HG02884 (cell line): Measurements from ENCODE around the gene SETD2.
"Not testable (repeated sequence)": the region's sequence is repeated elsewhere in the genome, so short reads cannot be mapped to it uniquely, and the experiment has no call there.

Experiments used
- ATAC-seq: cut with Tn5 transposase; IDR thresholded peaks from one replicate; pipeline ENCODE4 v1.9.1; 2021; ENCODE audit warnings: mild to moderate bottlenecking, moderate library complexity; ENCODE audit not compliant: unreplicated experiment

SETD2 gene

DNA sequence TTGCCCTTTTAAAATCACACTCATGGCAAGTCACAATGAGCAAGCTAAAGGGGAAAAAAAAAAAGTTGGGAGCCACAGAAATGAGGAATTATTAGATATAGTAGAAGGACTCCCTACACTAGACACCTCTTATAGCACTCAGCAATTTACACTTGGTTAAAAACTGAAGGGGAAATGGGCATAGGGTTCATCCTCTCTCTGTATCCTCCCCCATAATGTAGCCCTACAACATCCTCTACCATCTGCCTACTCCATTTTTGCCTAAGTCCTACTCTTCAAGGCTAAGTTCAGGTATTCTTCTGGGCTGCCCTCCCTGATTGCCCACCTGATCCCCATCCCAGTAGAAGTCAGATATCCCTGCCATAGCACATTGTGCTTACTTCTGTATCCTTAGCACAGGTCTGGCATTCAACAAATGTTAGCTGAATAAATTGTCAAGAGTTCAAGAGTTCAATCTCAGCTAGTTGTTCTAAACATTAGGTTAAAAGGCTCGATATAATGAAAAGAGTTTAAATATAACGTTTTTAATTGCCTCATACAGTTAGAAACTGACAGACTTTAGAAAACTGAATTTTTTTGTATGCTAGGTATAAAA is 14.5 kb downstream of the SETD2 start:
- no peak for ATAC-seq

GRCh38 chr3:47145272-47145671 is 18.6 kb downstream of the SETD2 start:
- ATAC-seq = no peak

DNA sequence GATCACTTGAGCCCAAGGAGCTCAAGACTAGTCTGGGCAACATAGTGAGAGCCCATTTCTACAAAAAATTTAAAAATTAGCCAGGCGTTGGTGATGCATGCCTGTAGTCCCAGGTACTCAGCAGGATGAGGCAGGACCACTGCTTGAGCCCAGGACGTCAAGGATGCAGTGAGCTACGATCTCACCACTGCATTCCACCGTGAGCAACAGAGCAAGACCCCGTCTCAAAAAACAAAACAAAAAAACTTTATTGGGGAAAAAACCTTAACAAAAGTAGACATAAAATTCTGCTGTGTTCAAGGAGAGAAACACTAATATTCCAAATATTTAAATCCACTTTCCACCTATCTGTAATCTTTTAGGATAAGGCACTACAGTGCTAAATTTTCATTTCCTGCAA is 20.8 kb downstream of the SETD2 start:
- no peak for ATAC-seq

GRCh38 chr3:47142536-47142935 is 21.4 kb downstream of the SETD2 start:
- ATAC-seq = not testable (repeated sequence)

DNA sequence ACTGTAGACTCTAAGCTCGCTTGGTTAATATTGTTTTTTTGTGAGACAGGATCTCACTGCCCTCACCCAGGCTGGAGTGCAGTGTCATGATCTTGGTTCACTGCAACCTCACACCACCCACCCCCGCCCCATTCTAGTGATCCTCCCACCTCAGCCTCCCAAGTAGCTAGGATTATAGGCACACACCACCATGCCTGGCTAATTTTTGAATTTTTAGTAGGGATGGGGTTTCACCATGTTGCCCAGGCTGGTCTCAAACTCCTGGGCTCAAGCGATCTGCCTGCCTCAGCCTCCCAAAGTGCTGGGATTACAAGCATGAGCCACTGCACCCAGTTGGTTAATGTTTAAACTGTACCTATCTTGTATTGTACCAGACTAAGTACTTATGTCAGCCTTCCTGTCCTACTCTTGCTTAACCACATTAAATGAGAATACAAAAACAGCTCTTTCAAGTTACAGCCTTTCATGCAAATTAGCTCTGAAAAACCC is 22.9 kb downstream of the SETD2 start:
- peak; percentile 69 for ATAC-seq

DNA sequence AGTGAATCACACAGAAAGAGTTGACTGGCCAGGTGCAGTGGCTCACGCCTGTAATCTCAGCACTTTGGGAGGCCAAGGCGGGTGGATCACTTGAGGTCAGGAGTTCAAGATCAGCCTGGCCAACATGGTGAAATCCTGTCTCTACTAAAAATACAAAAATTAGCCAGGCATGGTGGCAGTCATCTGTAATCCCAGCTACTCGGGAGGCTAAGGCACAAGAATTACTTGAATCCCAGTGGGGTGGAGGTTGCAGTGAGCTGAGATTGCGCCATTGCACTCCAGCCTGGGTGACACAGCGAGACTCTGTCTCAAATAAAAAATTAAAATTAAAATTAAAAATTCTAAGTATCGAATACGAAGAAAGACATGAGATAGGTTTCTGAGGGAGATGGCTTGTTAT is 23.4 kb downstream of the SETD2 start:
- ATAC-seq = not testable (repeated sequence)

GRCh38 chr3:47134311-47134710 is 29.6 kb downstream of the SETD2 start:
- no peak for ATAC-seq

DNA sequence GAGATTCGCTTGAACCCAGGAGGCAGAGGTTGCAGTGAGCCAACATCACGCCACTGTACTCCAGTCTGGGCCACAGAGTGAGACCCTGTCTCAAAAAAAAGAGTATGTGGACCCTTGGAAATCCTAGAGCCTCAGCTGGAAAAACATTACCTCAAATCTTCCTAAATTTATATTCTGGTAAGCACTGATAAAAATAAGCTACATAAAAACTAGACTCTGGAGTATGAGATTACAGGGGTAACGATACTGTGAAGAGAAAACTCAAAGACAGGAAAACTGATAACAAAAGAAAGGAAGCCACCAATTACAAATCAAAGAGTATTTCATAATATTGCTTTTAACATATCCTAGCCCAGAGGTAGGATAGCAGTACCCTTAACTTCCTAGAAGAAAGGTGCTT is 30.3 kb downstream of the SETD2 start:
- ATAC-seq = no peak

DNA sequence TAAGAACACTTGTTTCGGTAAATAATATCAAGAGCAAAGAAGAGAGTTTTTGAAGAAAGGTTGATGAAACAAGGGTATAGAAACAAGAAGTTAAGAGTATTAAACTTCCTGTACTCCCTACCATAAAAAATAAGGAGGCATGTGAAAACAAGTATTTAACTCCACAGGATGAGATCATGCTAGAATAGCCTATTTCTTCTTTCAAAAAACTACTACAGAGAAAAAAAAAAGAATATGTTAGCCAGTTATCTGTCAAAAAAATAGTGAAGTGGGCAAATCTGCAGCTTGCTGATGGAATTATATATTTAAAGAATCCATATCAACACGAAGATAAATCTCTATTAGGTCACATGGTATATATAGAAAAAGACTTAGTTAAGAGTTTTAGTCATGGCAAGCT is 33.4 kb downstream of the SETD2 start:
- ATAC-seq = no peak

GRCh38 chr3:47128137-47128536 is 35.8 kb downstream of the SETD2 start:
- no peak for ATAC-seq

GRCh38 chr3:47123857-47124256 is 40.1 kb downstream of the SETD2 start:
- ATAC-seq = no peak

GRCh38 chr3:47121409-47121808 is 42.5 kb downstream of the SETD2 start:
- ATAC-seq = no peak

GRCh38 chr3:47120138-47120537 is 43.8 kb downstream of the SETD2 start:
- ATAC-seq = no peak

- not testable (repeated sequence) for ATAC-seq
Measured at GRCh38 chr3:47119387-47119786, 44.5 kb downstream of the SETD2 start.

- ATAC-seq = no peak
Measured at GRCh38 chr3:47117807-47118364, 46.0 kb downstream of the SETD2 start.

- not testable (repeated sequence) for ATAC-seq
Measured at GRCh38 chr3:47115524-47115923, 48.4 kb downstream of the SETD2 start.

GRCh38 chr3:47113669-47114365 is 50.1 kb downstream of the SETD2 start:
- ATAC-seq = no peak

DNA sequence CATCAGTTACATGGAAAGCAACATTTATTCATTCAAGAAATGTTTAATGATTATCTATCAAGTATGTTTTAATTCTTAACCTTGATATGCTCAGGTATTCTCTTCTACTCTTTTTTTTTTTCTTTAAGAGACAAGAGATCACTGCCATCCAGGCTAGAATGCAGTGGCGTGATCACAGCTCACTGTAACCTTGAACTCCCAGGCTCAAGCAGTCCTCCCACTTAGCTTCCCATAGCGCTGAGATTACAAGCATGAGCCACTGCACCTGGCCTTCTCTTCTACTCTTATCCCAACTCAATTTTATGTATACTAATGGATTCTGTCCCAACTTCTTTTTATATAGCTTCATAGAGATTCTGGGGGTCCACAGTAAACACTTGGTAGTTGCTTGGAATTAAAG is 50.9 kb downstream of the SETD2 start:
- ATAC-seq = no peak

DNA sequence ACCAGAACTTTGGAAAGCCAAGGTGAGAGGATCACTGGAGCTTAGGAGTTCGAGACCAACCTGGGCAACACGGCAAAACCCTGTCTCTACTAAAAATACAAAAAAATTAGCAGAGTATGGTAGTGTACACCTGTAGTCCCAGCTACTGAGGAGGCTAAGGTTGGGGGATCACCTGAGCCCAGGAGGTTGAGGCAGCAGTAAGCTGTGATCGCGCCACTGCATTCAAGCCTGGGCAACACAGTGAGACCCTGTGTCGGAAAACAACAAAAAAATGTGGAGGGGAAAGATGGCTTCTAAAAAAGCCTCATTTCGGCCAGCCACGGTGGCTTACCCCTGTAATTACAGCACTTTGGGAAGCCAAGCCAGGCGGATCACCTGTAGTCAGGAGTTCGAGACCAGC is 54.5 kb downstream of the SETD2 start:
- no peak for ATAC-seq

DNA sequence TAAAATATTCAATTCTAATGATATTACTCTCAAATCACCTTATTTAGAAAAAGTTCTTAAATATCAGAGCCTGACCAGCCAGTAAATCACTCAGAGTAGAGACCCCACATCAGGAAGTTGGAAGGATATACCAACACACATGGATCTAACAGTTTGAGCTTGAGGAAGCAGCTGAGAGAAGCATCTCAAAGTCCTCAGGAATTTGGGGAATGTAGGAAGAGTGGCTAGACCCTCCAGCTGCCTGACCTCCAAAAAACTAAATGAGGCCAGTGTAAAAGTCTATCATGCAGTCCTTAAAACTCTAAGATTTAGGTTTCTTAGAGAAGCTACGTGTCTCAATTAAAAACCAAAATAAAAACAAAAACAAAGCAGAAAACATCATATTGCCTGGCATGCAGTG is 55.4 kb downstream of the SETD2 start:
- no peak for ATAC-seq

- no peak for ATAC-seq
Measured at GRCh38 chr3:47104259-47104658, 59.7 kb downstream of the SETD2 start.

DNA sequence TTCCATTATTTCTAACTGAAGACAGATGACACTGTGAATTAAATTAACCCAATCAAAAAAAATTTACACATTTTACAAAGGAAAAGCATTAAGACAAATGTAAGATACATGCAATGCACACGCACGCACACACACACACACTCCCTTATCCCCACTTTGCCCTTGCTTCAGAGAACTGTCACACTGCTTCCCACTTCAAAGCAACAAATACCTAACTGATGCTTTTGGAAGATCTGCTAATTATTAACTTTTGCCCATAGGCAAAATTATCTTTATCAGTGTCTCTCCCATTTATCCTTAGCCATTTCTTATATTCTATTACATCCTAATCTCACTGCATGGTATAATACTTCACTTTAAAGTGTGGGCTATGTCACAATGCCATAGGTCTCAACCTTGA is 60.3 kb downstream of the SETD2 start:
- ATAC-seq = no peak
